K562 (cell line): ENCODE data around the gene MYCBP2. TPM values are rescaled to one million over a fixed set of nuclear protein-coding genes. Genes with fewer than 3 reads are reported as not detected.

ENCODE experiments used
- ATF4 ChIP-seq: fragments of 450-650 bp; formaldehyde crosslinking; IDR thresholded peaks from 2 replicates; pipeline ENCODE4 v1.4.0; 2022; ENCODE audit warnings: mild to moderate bottlenecking, moderate library complexity
- CREB1 ChIP-seq, 2 experiments: sonication (generic) in 1 of 2; formaldehyde crosslinking in 1 of 2; IDR thresholded peaks; 2 replicates each; pipeline versions ENCODE4 v1.6.1 to v1.8.0; 2012 to 2022; ENCODE audit warnings: inconsistent platforms in 1 of 2, mild to moderate bottlenecking in 1 of 2, missing genetic modification reagents in 1 of 2, moderate library complexity in 1 of 2
- CTBP1 ChIP-seq: fragments of 450-650 bp; IDR thresholded peaks from 2 replicates; pipeline ENCODE4 v1.6.1; 2016; ENCODE audit warnings: borderline replicate concordance
- E2F6 ChIP-seq, 2 experiments: IDR thresholded peaks; 2 replicates each; pipeline ENCODE4 v1.6.1; 2011; ENCODE audit warnings: borderline replicate concordance in 1 of 2, control low read depth in 1 of 2, low read depth in 1 of 2, low read length in 1 of 2, mild to moderate bottlenecking in 1 of 2, mixed read lengths in 1 of 2, moderate library complexity in 1 of 2; ENCODE audit not compliant: insufficient read depth in 1 of 2, insufficient read length in 1 of 2, poor library complexity in 1 of 2, severe bottlenecking in 1 of 2; ENCODE audit errors: extremely low read depth in 1 of 2
- ELF2 ChIP-seq: fragments of 250-450 bp; sonication (Bioruptor Pico); IDR thresholded peaks from 2 replicates; pipeline ENCODE4 v1.5.0; 2021; ENCODE audit warnings: mild to moderate bottlenecking
- LCOR ChIP-seq: sonication (generic); formaldehyde crosslinking; IDR thresholded peaks from 2 replicates; pipeline ENCODE4 v1.8.0; 2022; ENCODE audit warnings: mild to moderate bottlenecking, missing genetic modification reagents
- NFIC ChIP-seq: fragments of 450-650 bp; IDR thresholded peaks from 2 replicates; pipeline ENCODE4 v1.6.1; 2017; ENCODE audit warnings: mild to moderate bottlenecking, inconsistent platforms
- PHF8 ChIP-seq: fragments of 200-600 bp; sonication (generic); IDR thresholded peaks from 2 replicates; pipeline ENCODE4 v1.6.1; 2012; ENCODE audit warnings: mixed run types, mild to moderate bottlenecking, inconsistent platforms, low read length, moderate library complexity, borderline replicate concordance
- POLR2AphosphoS5 ChIP-seq: IDR thresholded peaks from 2 replicates; pipeline ENCODE4 v1.6.1; 2011; ENCODE audit warnings: mild to moderate bottlenecking, low read depth, low read length, moderate library complexity; ENCODE audit not compliant: control insufficient read depth, insufficient read depth
- POLR2B ChIP-seq: fragments of 450-650 bp; IDR thresholded peaks from 2 replicates; pipeline ENCODE4 v1.6.1; 2018; ENCODE audit warnings: low read depth; ENCODE audit not compliant: partially characterized antibody
- POLR2G ChIP-seq: fragments of 200-400 bp; formaldehyde crosslinking; IDR thresholded peaks from 2 replicates; pipeline ENCODE4 v1.6.1; 2017; ENCODE audit warnings: low read depth, mild to moderate bottlenecking, antibody characterized with exemption, low read length, moderate library complexity
- RBFOX2 ChIP-seq: fragments of 200-400 bp; formaldehyde crosslinking; IDR thresholded peaks from 2 replicates; pipeline ENCODE4 v1.6.1; 2017; ENCODE audit warnings: low read depth, mild to moderate bottlenecking, low read length, moderate library complexity
- RNF2 ChIP-seq: sonication (generic); IDR thresholded peaks from 2 replicates; pipeline ENCODE4 v1.6.1; 2016
- SRF ChIP-seq, 2 experiments: fragments of 250-450, 450-650 bp in 1 of 2; sonication (Bioruptor Pico) in 1 of 2; sonication (generic) in 1 of 2; formaldehyde crosslinking; IDR thresholded peaks; 2 replicates each; pipeline versions ENCODE4 v1.5.0 to v1.5.1; 2020 to 2022; ENCODE audit warnings: mild to moderate bottlenecking in 1 of 2, missing genetic modification reagents in 1 of 2
- SUPT5H ChIP-seq: fragments of 450-650 bp; IDR thresholded peaks from 2 replicates; pipeline ENCODE4 v1.6.1; 2016
- TBL1XR1 ChIP-seq, 2 experiments: IDR thresholded peaks; 2 replicates each; pipeline ENCODE4 v1.6.1; 2012; ENCODE audit warnings: improper control_type of control experiment in 2 of 2, low read length in 2 of 2, mild to moderate bottlenecking in 1 of 2
- TOE1 ChIP-seq, 2 experiments: fragments of 450-650 bp in 1 of 2; sonication (generic) in 1 of 2; formaldehyde crosslinking in 1 of 2; IDR thresholded peaks; 2 replicates each; pipeline versions ENCODE4 v1.7.1 to v1.8.0; 2016 to 2022; ENCODE audit warnings: borderline replicate concordance in 2 of 2, mild to moderate bottlenecking in 2 of 2, antibody characterized with exemption in 1 of 2, inconsistent platforms in 1 of 2, low read depth in 1 of 2, missing genetic modification reagents in 1 of 2, moderate library complexity in 1 of 2
- YY1 ChIP-seq, 3 experiments: IDR thresholded peaks; 2 replicates each; pipeline ENCODE4 v1.6.1; 2011; ENCODE audit warnings: low read length in 2 of 3, mild to moderate bottlenecking in 2 of 3, moderate library complexity in 2 of 3, borderline replicate concordance in 1 of 3, control low read depth in 1 of 3, low read depth in 1 of 3; ENCODE audit not compliant: insufficient read depth in 3 of 3, insufficient replicate concordance in 2 of 3, control insufficient read depth in 1 of 3, insufficient read length in 1 of 3; ENCODE audit errors: extremely low read depth in 1 of 3
- ZBTB1 ChIP-seq: sonication (generic); formaldehyde crosslinking; IDR thresholded peaks from 2 replicates; pipeline ENCODE4 v1.8.1; 2023; ENCODE audit warnings: missing genetic modification reagents, low read depth, mild to moderate bottlenecking, borderline replicate concordance
- ZBTB2 ChIP-seq: fragments of 450-650 bp; IDR thresholded peaks from 2 replicates; pipeline ENCODE4 v1.6.1; 2016; ENCODE audit warnings: antibody characterized with exemption
- ZFP30 ChIP-seq: fragments of 250-450 bp; sonication (Bioruptor Pico); IDR thresholded peaks from 2 replicates; pipeline ENCODE4 v1.8.0; 2022; ENCODE audit warnings: moderate library complexity, mild to moderate bottlenecking, inconsistent platforms, borderline replicate concordance
- ZKSCAN1 ChIP-seq: fragments of 150-350 bp; IDR thresholded peaks from 2 replicates; pipeline ENCODE4 v1.6.1; 2016; ENCODE audit warnings: low read depth, low read length
- ZNF830 ChIP-seq: fragments of 250-450 bp; sonication (Bioruptor Pico); IDR thresholded peaks from 2 replicates; pipeline ENCODE4 v1.5.0; 2021; ENCODE audit warnings: mild to moderate bottlenecking
- polyA plus RNA-seq, 8 experiments: library from polyadenylated mRNA; depleted of rRNA in 4 of 8; stranded (reverse) in 5 of 8; unstranded in 3 of 8; fragments of >200 nt; fragmentation: Nextera tagmentation in 2 of 8; fragmentation: Illumina TruSeq in 1 of 8; extraction: Ambion mirVana in 2 of 8; extraction: Trizol in 1 of 8; gene quantifications; 2 replicates each; pipeline versions ENCODE4 v1.2.1 to v1.2.3, GENCODE V29; 2011 to 2014; ENCODE audit warnings: inconsistent platforms in 1 of 8, missing spikeins in 1 of 8
- total RNA-seq, 7 experiments: library from RNA; depleted of rRNA in 6 of 7; stranded (reverse); fragments of >200 nt in 6 of 7; fragmentation: Illumina TruSeq in 2 of 7; extraction: Trizol in 2 of 7; gene quantifications; 2 replicates each; pipeline versions ENCODE4 v1.2.1 to v1.2.3, GENCODE V29; 2011 to 2021; ENCODE audit warnings: low replicate concordance in 1 of 7

Gene MYCBP2
- total and polyA plus RNA-seq, 9 of the 15 experiments (the other 6 are each of a cell fraction or from before 2014, with no cell fraction given): 13.2 to 47.2 (median 28.9) TPM

- TF ChIP-seq ZKSCAN1: peak; percentile 59; the same call in 1 of the 2 replicates
- TF ChIP-seq CTBP1: peak; percentile 47; the same call in 1 of the 2 replicates
- TF ChIP-seq ZFP30: no peak
- peak; percentile 66; the same call in 1 of the 2 replicates for TF ChIP-seq PHF8
- no peak for TF ChIP-seq TBL1XR1 (IDR thresholded peaks at IDR 0.05; ENCODE audit: low read length in 2 of 2)
- no peak for TF ChIP-seq ZNF830 (CRISPR knock-in tag)
- 0 out of 2 replicates have a peak, but pooled peaks have one; percentile 22 for TF ChIP-seq NFIC
- 0 out of 2 replicates have a peak, but pooled peaks have one; percentile 21 for TF ChIP-seq RNF2
- peak; percentile 87 for TF ChIP-seq POLR2G
- TF ChIP-seq SUPT5H: peak; percentile 91
- peak; percentile 93 for TF ChIP-seq ZBTB2
- TF ChIP-seq POLR2B: peak; percentile 87
- TF ChIP-seq ZBTB1 (CRISPR knock-in tag): peak; percentile 99
- TF ChIP-seq YY1 (IDR thresholded peaks at IDR 0.05; ENCODE audit: borderline replicate concordance in 1 of 3, control insufficient read depth in 1 of 3, extremely low read depth in 1 of 3, insufficient read depth in 3 of 3, insufficient read length in 1 of 3, insufficient replicate concordance in 2 of 3, low read depth in 1 of 3, low read length in 2 of 3): peak in 2 of 3 experiments; percentile 33 to 75
- TF ChIP-seq E2F6 (IDR thresholded peaks at IDR 0.05; ENCODE audit: borderline replicate concordance in 1 of 2, extremely low read depth in 1 of 2, insufficient read depth in 1 of 2, insufficient read length in 1 of 2, low read depth in 1 of 2, low read length in 1 of 2, poor library complexity in 1 of 2, severe bottlenecking in 1 of 2): peak; percentile 29 to 48
- TF ChIP-seq ATF4 (CRISPR knock-in tag): no peak
- TF ChIP-seq RBFOX2: peak; percentile 79
- peak; percentile 30; the same call in 1 of the 2 replicates for TF ChIP-seq CREB1 (IDR thresholded peaks at IDR 0.05)
- no peak for TF ChIP-seq CREB1 (CRISPR knock-in tag; IDR thresholded peaks at IDR 0.05)
- peak; percentile 82 for TF ChIP-seq TOE1 (IDR thresholded peaks at IDR 0.05; ENCODE audit: borderline replicate concordance)
- no peak for TF ChIP-seq TOE1 (CRISPR knock-in tag; IDR thresholded peaks at IDR 0.05; ENCODE audit: borderline replicate concordance, low read depth)
- TF ChIP-seq SRF (CRISPR knock-in tag; IDR thresholded peaks at IDR 0.05): 0 out of 4 replicates have a peak, but pooled peaks of 1 of the 2 experiments have one; percentile 47
- TF ChIP-seq ELF2 (CRISPR knock-in tag): no peak
- peak; percentile 74 for TF ChIP-seq POLR2AphosphoS5
- peak; percentile 83; the same call in 1 of the 2 replicates for TF ChIP-seq LCOR (CRISPR knock-in tag)
Measured at GRCh38 chr13:77326905-77327604, at the start of gene MYCBP2 (continued).
